Measurements from ENCODE around the gene ATP6V0B. TPM values are rescaled to one million over a fixed set of nuclear protein-coding genes. Genes with fewer than 3 reads are reported as not detected.

Gene ATP6V0B
- 10 to 100 TPM; 84.8 to 85.1 TPM for total RNA-seq

DNA sequence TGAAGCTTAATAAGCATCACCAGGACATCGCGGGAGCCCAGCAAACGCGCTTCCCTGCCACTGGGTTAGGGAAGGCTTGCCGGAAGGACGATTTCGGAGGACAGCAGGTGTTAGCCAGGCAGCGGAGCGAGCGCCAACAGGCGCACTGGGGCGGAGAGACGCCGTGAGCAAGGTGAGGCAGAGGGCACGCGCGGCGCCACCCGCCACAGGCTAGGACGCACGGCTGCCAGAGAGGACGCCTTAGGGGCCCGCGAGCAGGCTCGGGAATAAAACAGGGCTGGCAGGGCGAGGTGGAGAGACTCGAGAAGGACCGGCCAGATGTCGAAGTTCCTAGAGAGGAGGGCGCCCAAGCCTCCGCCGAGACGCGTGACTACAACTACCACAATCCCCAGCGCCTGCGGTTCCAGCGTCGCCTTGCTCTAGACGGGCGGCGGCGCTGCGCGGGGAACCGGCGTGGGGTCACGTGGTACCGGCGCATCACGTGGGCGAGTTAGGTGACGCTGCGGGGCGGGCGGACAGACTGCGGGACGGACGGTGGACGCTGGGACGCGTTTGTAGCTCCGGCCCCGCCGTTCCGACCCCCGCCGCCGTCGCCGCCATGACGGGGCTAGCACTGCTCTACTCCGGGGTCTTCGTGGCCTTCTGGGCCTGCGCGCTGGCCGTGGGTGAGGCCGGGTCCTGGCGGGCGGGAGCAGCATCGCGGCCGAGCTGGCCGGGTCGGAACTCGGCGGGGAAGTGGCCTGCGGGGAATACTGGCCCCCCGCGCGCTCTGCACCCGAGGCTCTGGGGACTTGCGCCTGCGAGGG, at the start of gene ATP6V0B:
ATP6V0B (plus strand) TSS at position 518 of the 806 bp plus-strand sequence; CDS start at position 599, 81 bp downstream.
- peaks cover 57% of the 10 kb centered on the region for H3K4me1 Mint-ChIP-seq (ENCODE audit: low read depth)
- intact Hi-C loops (cut with micrococcal nuclease): loop anchor here (1.0 to 5.0 kb wide), 2 partner anchors 28 to 238 kb away; partner anchors contain the start of genes DMAP1 and IPO13

DNA sequence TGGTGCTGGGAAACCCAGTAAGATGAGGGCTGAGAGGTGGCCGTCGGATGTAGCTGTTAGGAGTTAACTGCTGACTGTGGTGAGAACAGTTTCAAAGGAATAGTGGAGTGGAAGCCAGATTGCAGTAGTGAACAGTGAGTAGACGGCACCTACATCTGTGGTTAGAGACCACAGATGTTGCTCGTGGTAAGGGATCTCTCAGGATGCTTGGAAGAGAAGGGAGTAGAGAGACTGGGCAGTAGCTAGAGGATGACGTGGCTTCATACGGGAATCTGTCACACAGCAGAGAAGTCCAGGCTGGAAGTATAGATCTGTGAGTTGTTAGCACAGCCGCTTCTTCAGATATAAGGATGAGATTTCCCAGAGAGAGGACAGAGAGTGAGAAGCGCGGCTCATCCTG, 48.9 kb upstream of the ATP6V0B start:
- Mint-ChIP-seq H3K27me3 (no peaks in the 10 kb centered on the region), H3K36me3 (peaks cover 6% of the 10 kb centered on the region), H3K4me1 (ENCODE audit: low read depth) (peaks cover 4% of the 10 kb centered on the region), H3K4me3 (no peak overlapping the region), H3K9me3 (no peaks in the 10 kb centered on the region), H3K27ac (no peak overlapping the region)
- intact Hi-C loops (cut with micrococcal nuclease): no loop called here
- DNase-seq: no peak
- POLR2A ChIA-PET: no interaction called here
- CTCF ChIA-PET: interaction anchor here (1.1 to 1.2 kb wide), 2 partner anchors 9 to 162 kb away, joined by 3 to 4 read pairs; no protein-coding TSS in a partner anchor

More for the DNA sequence above, at the start of gene ATP6V0B:
- peak within 1 kb of the TSS; percentile 89 for H3K27ac Mint-ChIP-seq
- H3K27me3 Mint-ChIP-seq: no peaks in the 10 kb centered on the region
- peaks cover 31% of the 10 kb centered on the region for H3K36me3 Mint-ChIP-seq
- H3K4me3 Mint-ChIP-seq: peak within 1 kb of the TSS; percentile 83
- CTCF ChIA-PET: interaction anchor here (0.8 to 2.7 kb wide), 5 partner anchors 10 to 211 kb away, joined by 3 to 15 read pairs (median 3); no protein-coding TSS in a partner anchor
- POLR2A ChIA-PET: interaction anchor here (0.6 to 2.4 kb wide), 6 partner anchors 14 to 756 kb away, joined by 3 to 7 read pairs (median 5); partner anchors contain the start of genes IPO13 and RNU5D-1
- no peaks in the 10 kb centered on the region for H3K9me3 Mint-ChIP-seq
- peak; percentile 98 for DNase-seq

DNA sequence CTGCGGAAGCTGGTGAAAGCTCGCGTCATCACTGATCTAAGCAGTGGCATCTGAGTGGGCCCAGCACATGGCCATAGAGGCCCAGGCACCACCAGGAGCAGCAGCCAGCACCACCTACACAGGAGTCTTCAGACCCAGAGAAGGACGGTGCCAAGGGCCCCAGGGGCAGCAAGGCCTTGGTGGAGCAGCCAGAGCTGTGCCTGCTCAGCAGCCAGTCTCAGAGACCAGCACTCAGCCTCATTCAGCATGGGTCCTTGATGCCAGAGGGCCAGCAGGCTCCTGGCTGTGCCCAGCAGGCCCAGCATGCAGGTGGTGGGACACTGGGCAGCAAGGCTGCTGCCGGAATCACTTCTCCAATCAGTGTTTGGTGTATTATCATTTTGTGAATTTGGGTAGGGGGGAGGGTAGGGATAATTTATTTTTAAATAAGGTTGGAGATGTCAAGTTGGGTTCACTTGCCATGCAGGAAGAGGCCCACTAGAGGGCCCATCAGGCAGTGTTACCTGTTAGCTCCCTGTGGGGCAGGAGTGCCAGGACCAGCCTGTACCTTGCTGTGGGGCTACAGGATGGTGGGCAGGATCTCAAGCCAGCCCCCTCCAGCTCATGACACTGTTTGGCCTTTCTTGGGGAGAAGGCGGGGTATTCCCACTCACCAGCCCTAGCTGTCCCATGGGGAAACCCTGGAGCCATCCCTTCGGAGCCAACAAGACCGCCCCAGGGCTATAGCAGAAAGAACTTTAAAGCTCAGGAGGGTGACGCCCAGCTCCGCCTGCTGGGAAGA, 44.4 kb upstream of the ATP6V0B start:
- peaks cover 21% of the 10 kb centered on the region for H3K27me3 Mint-ChIP-seq
- H3K4me3 Mint-ChIP-seq: no peak overlapping the region
- H3K36me3 Mint-ChIP-seq: peaks cover 6% of the 10 kb centered on the region
- ChIA-PET CTCF (interaction anchor here (0.7 to 2.5 kb wide), 7 partner anchors 11 to 1127 kb away, joined by 3 to 16 read pairs (median 3); no protein-coding TSS in a partner anchor), POLR2A (no interaction called here)
- H3K9me3 Mint-ChIP-seq: no peaks in the 10 kb centered on the region
- H3K27ac Mint-ChIP-seq: no peak overlapping the region
- intact Hi-C loops (cut with micrococcal nuclease): no loop called here
- H3K4me1 Mint-ChIP-seq (ENCODE audit: low read depth): peaks cover 15% of the 10 kb centered on the region
- peak; percentile 28 for DNase-seq

DNA sequence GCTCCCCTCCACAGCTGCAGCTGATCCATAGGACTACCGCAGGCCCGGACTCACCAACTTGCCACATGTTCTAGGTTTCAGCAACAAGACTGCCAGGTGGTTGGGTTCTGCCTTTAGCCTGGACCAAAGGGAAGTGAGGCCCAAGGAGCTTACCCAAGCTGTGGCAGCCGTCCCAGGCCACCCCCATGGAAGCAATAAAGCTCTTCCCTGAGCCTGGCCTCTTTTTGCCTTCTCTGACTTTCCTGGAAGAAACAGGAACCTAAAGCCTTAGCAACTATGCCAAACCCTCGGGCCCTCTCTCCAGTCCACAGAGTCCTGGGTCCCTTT, 43.8 kb upstream of the ATP6V0B start:
- no peak for DNase-seq
- POLR2A ChIA-PET: no interaction called here
- peaks cover 6% of the 10 kb centered on the region for H3K36me3 Mint-ChIP-seq
- CTCF ChIA-PET: interaction anchor here (0.7 to 2.5 kb wide), 7 partner anchors 11 to 1128 kb away, joined by 3 to 16 read pairs (median 3); no protein-coding TSS in a partner anchor
- H3K27ac Mint-ChIP-seq: no peak overlapping the region
- no peak overlapping the region for H3K4me3 Mint-ChIP-seq
- peaks cover 17% of the 10 kb centered on the region for H3K4me1 Mint-ChIP-seq (ENCODE audit: low read depth)
- peaks cover 24% of the 10 kb centered on the region for H3K27me3 Mint-ChIP-seq
- intact Hi-C loops (cut with micrococcal nuclease): no loop called here
- H3K9me3 Mint-ChIP-seq: no peaks in the 10 kb centered on the region

DNA sequence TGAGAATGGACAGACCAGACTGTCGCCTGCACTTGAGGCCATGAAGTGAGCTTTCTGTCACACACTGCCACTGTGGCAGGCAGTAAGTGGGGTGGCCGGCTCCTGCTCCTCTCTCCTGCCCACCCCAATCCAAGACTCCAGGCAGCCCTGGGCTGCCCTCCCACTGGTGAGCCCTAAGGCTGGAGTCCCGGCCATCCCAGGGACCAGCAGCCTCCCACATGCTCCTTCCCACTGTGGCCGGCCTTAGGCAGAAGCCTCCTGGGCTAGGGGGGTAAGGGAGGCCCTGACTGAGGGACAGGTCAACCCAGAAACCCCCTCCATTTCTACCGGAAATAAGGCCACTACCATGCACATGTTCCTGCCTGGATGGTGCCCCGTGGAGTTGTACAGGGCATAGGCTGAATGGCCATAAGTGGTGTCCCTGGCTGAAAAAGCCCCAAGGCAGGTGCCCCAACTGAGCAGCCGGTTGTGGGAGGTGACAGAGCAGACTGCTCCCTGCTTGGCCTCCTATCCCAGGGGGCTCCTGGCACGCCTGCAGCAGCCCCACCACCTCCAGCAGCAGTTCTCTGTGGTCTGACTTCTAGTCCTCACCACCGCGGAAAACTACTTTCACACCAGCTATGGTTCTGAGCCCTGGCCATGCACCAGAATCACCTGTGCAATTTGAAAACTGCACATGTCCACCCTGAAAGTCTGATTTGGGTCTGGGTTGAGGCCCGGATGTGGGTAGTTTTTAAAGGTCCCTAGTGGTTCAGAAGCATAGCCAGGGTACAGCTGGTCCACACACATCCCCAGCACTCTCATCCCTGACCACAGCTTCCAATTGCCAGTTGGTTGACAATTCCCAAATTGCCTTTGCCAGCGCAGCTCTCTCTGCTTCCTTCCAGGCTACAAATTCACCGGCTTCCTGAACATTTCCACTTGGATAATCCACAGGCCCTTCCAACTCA, 42.8 kb upstream of the ATP6V0B start:
- Mint-ChIP-seq H3K27ac (no peak overlapping the region), H3K4me3 (no peak overlapping the region), H3K9me3 (no peaks in the 10 kb centered on the region), H3K4me1 (ENCODE audit: low read depth) (peaks cover 17% of the 10 kb centered on the region), H3K27me3 (peaks cover 28% of the 10 kb centered on the region), H3K36me3 (peaks cover 3% of the 10 kb centered on the region)
- no peak for DNase-seq
- ChIA-PET POLR2A (no interaction called here), CTCF (interaction anchor here (1.4 to 8.4 kb wide), 5 partner anchors 13 to 402 kb away, joined by 3 to 312 read pairs (median 31); partner anchors contain the start of genes IPO13 and PTPRF)
- intact Hi-C loops (cut with micrococcal nuclease): no loop called here

DNA sequence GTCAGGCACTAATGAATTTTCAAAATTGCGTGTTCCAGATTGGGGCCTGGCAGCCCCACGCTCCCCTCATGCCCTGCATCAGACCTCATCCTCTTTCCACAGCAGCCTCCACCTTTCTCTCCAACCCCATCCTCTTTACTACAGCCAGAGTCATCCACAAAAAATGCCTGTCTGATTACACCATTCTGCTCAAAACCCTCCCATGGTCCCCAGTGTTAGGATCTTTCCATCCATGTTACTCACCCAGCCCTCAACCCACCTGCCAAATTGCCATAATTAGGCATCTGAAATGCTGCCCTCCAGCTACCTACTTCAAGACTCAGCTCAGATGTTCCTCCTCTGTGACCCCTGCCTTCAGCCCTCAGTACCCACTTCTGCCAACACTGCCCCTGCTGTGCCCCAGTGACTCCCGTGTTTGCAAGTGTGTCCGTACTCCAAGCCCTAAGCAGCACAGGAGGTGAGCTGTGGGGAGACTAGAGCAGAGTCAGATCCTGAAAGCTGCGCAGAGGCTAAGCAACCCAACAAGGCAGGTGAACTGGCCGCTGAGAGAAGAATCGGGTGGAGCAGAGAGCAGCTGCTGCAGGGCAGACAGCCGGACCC, 41.9 kb upstream of the ATP6V0B start:
- no peak for DNase-seq
- intact Hi-C loops (cut with micrococcal nuclease): no loop called here
- Mint-ChIP-seq H3K27ac (no peak overlapping the region), H3K27me3 (peaks cover 28% of the 10 kb centered on the region), H3K4me3 (no peak overlapping the region), H3K9me3 (no peaks in the 10 kb centered on the region), H3K36me3 (peaks cover 3% of the 10 kb centered on the region), H3K4me1 (ENCODE audit: low read depth) (peaks cover 17% of the 10 kb centered on the region)
- CTCF ChIA-PET: interaction anchor here (0.6 to 8.4 kb wide), 7 partner anchors 12 to 558 kb away, joined by 3 to 312 read pairs (median 21); partner anchors contain the start of genes IPO13 and PTPRF
- POLR2A ChIA-PET: interaction anchor here (0.8 to 1.4 kb wide), 2 partner anchors 13 to 170 kb away, joined by 3 to 5 read pairs; no protein-coding TSS in a partner anchor

DNA sequence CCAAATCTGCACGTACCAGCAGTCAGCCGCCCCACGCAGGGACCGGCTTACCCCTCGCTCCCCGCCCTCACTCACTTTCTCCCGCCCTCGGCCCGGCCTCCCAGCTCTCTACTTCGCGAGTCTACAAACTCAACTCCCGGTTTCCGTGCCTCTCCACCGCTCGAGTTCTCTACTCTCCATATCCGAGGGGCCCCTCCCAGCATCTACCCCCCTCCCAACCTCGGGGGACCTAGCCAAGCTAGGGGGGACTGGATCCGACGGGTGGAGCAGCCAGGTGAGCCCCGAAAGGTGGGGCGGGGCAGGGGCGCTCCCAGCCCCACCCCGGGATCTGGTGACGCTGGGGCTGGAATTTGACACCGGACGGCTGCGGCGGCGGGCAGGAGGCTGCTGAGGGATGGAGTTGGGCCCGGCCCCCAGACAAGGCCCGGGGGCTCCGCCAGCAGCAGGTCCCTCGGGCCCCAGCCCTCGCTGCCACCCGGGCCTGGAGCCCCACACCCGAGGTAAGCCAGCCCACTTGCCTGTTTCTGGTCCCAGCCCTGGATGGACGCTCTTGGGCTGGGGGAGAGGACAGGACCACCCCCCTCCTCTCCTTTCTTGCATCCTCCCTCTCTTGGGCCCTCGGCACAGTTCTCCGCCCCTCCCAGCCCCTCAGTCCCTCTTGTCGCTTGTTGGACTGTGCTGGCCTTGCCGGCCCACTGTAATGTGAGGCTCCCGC, 41.2 kb upstream of the ATP6V0B start, which contains the start of gene ARTN:
ARTN (plus strand) TSS at position 416 of the 715 bp plus-strand sequence. CDS start 1,856 bp downstream, outside the sequence.
- intact Hi-C loops (cut with micrococcal nuclease): loop anchor here (1.0 kb wide), 2 partner anchors 170 to 404 kb away; no protein-coding TSS in a partner anchor
- POLR2A ChIA-PET: interaction anchor here (0.8 to 2.5 kb wide), 3 partner anchors 13 to 170 kb away, joined by 3 to 7 read pairs (median 5); partner anchors contain the start of gene DPH2
- H3K4me3 Mint-ChIP-seq: no peak within 1 kb of the TSS
- peaks cover 28% of the 10 kb centered on the region for H3K27me3 Mint-ChIP-seq
- CTCF ChIA-PET: interaction anchor here (0.6 to 8.4 kb wide), 29 partner anchors 10 to 706 kb away, joined by 3 to 312 read pairs (median 9); partner anchors contain the start of genes ATP6V0B, DPH2, IPO13 and PTPRF
- H3K4me1 Mint-ChIP-seq (ENCODE audit: low read depth): peaks cover 17% of the 10 kb centered on the region
- no peaks in the 10 kb centered on the region for H3K9me3 Mint-ChIP-seq
- H3K27ac Mint-ChIP-seq: no peak within 1 kb of the TSS
- H3K36me3 Mint-ChIP-seq: peaks cover 3% of the 10 kb centered on the region
- DNase-seq: no peak

DNA sequence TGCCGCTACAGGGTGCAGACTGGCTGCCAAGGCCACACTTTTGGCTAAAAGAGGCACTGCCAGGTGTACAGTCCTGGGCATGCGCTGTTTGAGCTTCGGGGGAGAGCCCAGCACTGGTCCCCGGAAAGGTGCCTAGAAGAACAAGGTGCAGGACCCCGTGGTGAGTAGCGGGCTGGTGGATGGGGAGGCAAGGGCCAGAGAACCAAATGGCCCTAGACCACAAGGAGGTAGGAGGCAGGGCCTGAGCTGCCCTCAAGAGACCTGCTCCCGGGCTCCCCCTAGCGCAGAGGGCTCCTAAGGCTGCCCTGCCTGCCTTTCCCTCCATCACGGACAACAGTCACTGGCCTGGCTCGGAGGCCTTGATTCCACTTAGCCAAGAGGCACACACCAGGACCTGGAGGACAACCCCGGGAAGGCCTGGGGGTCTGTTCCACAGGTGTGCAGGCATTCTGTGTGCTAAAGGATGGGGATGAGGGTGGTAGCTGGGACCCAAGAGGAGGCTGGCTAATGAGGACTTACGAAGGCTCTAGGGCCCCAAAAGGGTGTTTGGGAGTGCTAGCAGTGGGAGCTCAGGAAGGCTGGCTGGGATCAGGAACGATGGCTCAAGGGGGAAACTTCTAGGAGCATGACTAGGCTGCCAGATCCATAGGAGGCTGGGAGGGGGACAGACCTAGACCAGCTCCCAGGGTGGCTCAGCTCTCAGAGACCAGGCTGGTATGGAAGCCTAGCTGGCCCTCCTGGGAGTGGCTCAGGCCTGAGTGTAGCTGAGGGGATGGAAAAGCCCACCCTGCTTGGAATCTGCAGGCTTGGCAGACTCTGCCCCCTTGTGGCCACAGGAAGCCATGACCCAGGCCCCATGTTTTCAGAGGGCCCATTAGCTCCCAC, 40.4 kb upstream of the ATP6V0B start:
- Mint-ChIP-seq H3K9me3 (no peaks in the 10 kb centered on the region), H3K4me3 (no peak overlapping the region), H3K36me3 (peaks cover 3% of the 10 kb centered on the region), H3K27ac (no peak overlapping the region), H3K4me1 (ENCODE audit: low read depth) (peaks cover 17% of the 10 kb centered on the region), H3K27me3 (peaks cover 28% of the 10 kb centered on the region)
- ChIA-PET CTCF (interaction anchor here (0.6 to 8.4 kb wide), 74 partner anchors 8 to 811 kb away, joined by 3 to 312 read pairs (median 4); partner anchors contain the start of genes ATP6V0B, DPH2, IPO13 and PTPRF), POLR2A (interaction anchor here (0.6 to 2.8 kb wide), 5 partner anchors 11 to 171 kb away, joined by 3 to 11 read pairs (median 5); partner anchors contain the start of genes DPH2 and IPO13)
- intact Hi-C loops (cut with micrococcal nuclease): loop anchor here (1.0 kb wide), 2 partner anchors 171 to 405 kb away; no protein-coding TSS in a partner anchor
- peak; percentile 72 for DNase-seq

DNA sequence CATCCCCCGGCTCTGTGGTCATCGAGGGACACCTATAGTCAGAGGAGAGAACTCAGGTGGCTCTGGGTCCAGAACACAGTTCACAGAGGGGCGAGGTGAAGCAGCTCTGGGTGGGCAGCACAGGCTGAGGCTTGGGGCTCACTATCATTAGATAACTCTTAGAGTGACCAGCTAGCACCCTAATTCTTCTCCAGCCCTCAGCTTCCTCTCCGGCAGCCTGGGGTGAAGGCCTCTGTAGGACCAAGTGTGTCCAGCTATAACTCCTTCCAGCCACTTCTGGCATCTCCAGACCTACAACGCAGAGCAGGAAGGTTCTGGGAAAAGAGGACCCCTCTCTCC, 39.8 kb upstream of the ATP6V0B start:
- no peak for DNase-seq
- intact Hi-C loops (cut with micrococcal nuclease): loop anchor here (1.0 kb wide), 2 partner anchors 172 to 406 kb away; no protein-coding TSS in a partner anchor
- peaks cover 13% of the 10 kb centered on the region for H3K4me1 Mint-ChIP-seq (ENCODE audit: low read depth)

More for the DNA sequence above, 39.8 kb upstream of the ATP6V0B start:
- Mint-ChIP-seq H3K4me3 (no peak overlapping the region), H3K36me3 (no peaks in the 10 kb centered on the region), H3K27ac (no peak overlapping the region), H3K27me3 (peaks cover 28% of the 10 kb centered on the region), H3K9me3 (no peaks in the 10 kb centered on the region)
- ChIA-PET POLR2A (interaction anchor here (0.6 to 2.8 kb wide), 4 partner anchors 11 to 170 kb away, joined by 3 to 11 read pairs (median 5); partner anchors contain the start of genes DPH2 and IPO13), CTCF (interaction anchor here (0.6 to 8.4 kb wide), 72 partner anchors 8 to 708 kb away, joined by 3 to 312 read pairs (median 4); partner anchors contain the start of genes ATP6V0B, DPH2, IPO13 and PTPRF)
